ENCODE data around the gene TOGARAM1.

GRCh38 chr14:44955528-44955927, 6.5 kb upstream of the TOGARAM1 start:
- TF ChIP-seq EZH2 (IDR thresholded peaks at IDR 0.05; ENCODE audit: borderline replicate concordance, low read length) (no peak), CTCF (conservative IDR thresholded peaks at IDR 0.05 in 1 of 2, IDR thresholded peaks at IDR 0.05 in 1 of 2; ENCODE audit: extremely low read depth in 1 of 2, insufficient read depth in 1 of 2, low read depth in 1 of 2, low read length in 2 of 2) (no peak)
